ENCODE measurements around the gene SIT1.
A peak's percentile ranks its signal among the peaks of the same experiment; 100 is the strongest.

SIT1 gene

GRCh38 chr9:35675732-35676392 is 25.1 kb upstream of the SIT1 start:
- peak overlapping the region; percentile 56 for H3K4me3 ChIP-seq (ENCODE audit: low read length)
- no peak for TF ChIP-seq CTCF (conservative IDR thresholded peaks at IDR 0.05; ENCODE audit: low read depth, low read length)
- no peak for DNase-seq (ENCODE audit: low read depth)

GRCh38 chr9:35675204-35675603 is 24.5 kb upstream of the SIT1 start:
- TF ChIP-seq CTCF (conservative IDR thresholded peaks at IDR 0.05; ENCODE audit: low read depth, low read length), result no peak
- no peak for DNase-seq (ENCODE audit: low read depth)
- H3K4me3 ChIP-seq (ENCODE audit: low read length), result peak overlapping the region; percentile 56

GRCh38 chr9:35674025-35674361 is 23.3 kb upstream of the SIT1 start:
- DNase-seq (ENCODE audit: low read depth), result no peak
- peak overlapping the region; percentile 46 for H3K4me3 ChIP-seq (ENCODE audit: low read length)
- no peak for TF ChIP-seq CTCF (conservative IDR thresholded peaks at IDR 0.05; ENCODE audit: low read depth, low read length)

GRCh38 chr9:35673132-35674024 is 22.6 kb upstream of the SIT1 start, which contains the start of gene CA9:
TSS of gene CA9 (plus strand) at chr9:35673928. CDS start at chr9:35673960, 32 bp downstream.
- no peak for TF ChIP-seq CTCF (conservative IDR thresholded peaks at IDR 0.05; ENCODE audit: low read depth, low read length)

GRCh38 chr9:35669331-35670145 is 18.8 kb upstream of the SIT1 start:
- no peak for TF ChIP-seq CTCF (conservative IDR thresholded peaks at IDR 0.05; ENCODE audit: low read depth, low read length)
- no peak for DNase-seq (ENCODE audit: low read depth)
- H3K4me3 ChIP-seq (ENCODE audit: low read length), result no peak overlapping the region

More at GRCh38 chr9:35673132-35674024, 22.6 kb upstream of the SIT1 start, which contains the start of gene CA9:
- DNase-seq (ENCODE audit: low read depth), result no peak
- peak within 1 kb of the TSS; percentile 46 for H3K4me3 ChIP-seq (ENCODE audit: low read length)

- no peak for TF ChIP-seq CTCF (conservative IDR thresholded peaks at IDR 0.05; ENCODE audit: low read depth, low read length)
- no peak for DNase-seq (ENCODE audit: low read depth)
- H3K4me3 ChIP-seq (ENCODE audit: low read length), result no peak overlapping the region
These were observed 17.2 kb upstream of the SIT1 start for GRCh38 chr9:35667939-35668338.

Data from retinal pigment epithelial cell (primary cell).